GM12873 (cell line): ENCODE data around the gene ETS2.

Experiments
- TF ChIP-seq, protein P1 (sequence below): IDR thresholded peaks from 2 replicates; pipeline ENCODE4 v1.5.1; 2012; ENCODE audit warnings: low read depth, mild to moderate bottlenecking, moderate library complexity, low read length, control low read depth; ENCODE audit not compliant: insufficient read depth; ENCODE audit errors: missing control alignments

Gene ETS2

DNA sequence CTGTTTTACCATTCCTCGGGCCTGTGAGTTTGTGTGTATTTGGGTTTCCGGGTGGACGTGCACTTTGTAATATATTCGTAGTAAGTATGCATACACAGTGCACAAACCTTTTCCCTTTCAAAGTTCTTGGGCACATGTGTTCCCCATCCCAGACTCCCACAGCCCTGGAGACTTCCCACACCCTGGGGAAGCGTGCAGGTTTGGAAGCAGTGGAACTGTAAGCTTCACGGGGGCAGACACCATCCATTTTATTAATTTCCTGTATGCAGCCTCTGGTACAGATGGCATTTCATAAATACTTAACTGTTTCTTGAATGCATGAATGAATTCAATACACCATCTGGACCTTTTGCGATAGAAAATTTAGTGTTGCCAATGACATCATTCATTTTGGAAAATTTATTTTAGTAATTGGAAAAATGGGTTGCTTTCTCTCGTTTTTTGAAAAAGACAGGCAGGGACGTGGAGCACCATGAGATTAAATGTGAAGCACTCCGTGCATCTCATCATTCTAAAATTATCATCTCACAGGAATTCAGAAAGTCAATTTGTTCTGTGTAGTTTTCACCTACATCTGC, 10.8 kb downstream of the ETS2 start:
- TF ChIP-seq, protein P1, sequence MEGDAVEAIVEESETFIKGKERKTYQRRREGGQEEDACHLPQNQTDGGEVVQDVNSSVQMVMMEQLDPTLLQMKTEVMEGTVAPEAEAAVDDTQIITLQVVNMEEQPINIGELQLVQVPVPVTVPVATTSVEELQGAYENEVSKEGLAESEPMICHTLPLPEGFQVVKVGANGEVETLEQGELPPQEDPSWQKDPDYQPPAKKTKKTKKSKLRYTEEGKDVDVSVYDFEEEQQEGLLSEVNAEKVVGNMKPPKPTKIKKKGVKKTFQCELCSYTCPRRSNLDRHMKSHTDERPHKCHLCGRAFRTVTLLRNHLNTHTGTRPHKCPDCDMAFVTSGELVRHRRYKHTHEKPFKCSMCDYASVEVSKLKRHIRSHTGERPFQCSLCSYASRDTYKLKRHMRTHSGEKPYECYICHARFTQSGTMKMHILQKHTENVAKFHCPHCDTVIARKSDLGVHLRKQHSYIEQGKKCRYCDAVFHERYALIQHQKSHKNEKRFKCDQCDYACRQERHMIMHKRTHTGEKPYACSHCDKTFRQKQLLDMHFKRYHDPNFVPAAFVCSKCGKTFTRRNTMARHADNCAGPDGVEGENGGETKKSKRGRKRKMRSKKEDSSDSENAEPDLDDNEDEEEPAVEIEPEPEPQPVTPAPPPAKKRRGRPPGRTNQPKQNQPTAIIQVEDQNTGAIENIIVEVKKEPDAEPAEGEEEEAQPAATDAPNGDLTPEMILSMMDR, result no peak

DNA sequence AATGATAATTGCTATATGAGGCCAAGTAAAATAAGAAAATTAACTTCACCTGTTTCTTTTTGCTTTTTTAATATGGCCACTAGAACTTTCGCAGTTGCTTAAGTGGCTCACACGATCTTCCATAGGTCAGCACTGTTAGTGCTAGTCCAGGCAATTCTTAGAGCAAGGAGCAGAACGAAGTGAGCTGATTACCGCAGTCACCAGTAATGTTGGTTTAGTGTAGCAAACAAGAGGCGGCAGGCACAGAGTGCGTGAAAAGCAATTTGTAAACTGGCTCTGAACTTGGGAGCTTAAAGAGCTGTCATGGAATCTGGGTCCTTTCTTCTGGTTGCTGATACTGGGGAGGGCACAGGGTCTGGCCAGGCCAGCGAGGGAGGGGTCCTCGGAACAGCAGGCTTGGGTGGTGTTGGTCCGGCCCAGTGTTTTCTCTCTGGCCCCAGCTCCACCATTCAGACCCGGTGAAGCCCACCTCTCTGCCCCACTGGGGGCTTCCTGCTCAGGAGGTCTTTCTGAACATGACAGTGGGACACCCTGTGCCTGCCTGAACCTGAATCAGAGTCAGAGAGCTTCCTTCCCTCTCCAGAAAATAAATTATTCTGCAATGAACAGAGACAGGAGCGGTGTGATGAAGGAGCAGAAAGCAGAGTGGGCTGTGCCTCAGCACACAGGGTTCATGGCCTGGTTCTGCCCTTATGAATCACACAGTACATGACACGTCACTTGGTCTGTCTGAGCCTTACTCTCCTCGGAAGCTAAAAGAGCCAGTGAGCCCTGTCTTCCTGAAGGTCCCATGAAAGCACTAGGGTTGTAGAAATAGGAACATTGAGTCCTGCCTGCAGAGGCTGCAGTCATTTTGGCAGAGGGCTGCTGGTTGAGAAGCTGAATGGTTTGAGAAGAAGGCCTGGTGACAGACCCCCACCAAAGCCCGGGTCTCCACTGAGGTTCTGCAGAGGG, 11.9 kb downstream of the ETS2 start:
- TF ChIP-seq, protein P1, result no peak

DNA sequence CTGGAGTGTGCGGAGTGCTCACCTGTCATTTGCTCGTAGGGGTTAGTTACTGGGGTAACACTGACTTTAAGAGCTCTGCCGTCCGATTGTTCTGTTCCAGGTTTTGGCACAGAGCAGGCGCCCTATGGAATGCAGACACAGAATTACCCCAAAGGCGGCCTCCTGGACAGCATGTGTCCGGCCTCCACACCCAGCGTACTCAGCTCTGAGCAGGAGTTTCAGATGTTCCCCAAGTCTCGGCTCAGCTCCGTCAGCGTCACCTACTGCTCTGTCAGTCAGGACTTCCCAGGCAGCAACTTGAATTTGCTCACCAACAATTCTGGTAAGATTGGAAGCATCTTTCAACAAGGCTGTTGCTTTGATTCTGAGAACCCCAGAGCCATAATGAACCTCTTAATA, 12.6 kb downstream of the ETS2 start:
- TF ChIP-seq, protein P1, result no peak

DNA sequence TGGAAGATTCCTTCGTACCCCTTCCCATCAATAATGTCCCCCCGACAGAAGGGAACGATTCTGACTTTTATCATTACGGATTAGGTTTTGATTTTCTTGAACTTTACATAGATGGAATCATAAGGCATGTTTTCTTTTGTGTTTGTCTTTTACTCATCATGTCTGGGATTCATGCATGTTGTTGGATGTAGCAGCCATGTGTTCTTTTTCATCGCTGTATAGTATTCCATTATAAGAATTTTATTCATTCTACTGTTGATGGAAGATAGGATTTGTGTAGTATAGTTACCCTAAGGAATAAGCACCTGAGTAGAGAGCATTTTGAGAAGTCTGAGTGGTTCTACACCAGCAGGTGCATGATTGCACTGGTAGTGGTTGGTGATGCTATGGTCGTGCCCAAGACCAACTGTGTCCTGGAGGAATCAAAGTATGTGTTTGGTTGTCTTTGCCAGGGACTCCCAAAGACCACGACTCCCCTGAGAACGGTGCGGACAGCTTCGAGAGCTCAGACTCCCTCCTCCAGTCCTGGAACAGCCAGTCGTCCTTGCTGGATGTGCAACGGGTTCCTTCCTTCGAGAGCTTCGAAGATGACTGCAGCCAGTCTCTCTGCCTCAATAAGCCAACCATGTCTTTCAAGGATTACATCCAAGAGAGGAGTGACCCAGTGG, 13.5 kb downstream of the ETS2 start:
- TF ChIP-seq, protein P1, result no peak

DNA sequence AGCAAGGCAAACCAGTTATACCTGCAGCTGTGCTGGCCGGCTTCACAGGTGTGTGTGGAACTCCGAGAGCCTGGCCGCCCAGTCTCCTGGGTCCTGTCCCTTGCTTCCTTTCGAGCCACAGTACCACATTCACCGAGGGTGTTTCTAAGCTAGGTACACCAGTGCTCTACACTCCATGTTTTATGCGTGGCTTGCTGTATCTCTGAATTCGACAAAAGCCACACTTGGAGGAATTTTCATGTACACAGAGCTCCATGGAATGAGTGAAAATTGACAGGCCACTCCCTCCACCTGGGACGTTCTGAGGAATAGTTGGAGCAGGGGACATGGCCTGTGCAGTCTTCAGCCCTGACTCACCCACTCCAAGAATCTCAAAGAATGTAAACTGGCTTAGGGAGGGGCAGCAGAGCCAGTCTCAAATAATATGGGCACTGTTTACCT, 14.0 kb downstream of the ETS2 start:
- TF ChIP-seq, protein P1, result no peak

DNA sequence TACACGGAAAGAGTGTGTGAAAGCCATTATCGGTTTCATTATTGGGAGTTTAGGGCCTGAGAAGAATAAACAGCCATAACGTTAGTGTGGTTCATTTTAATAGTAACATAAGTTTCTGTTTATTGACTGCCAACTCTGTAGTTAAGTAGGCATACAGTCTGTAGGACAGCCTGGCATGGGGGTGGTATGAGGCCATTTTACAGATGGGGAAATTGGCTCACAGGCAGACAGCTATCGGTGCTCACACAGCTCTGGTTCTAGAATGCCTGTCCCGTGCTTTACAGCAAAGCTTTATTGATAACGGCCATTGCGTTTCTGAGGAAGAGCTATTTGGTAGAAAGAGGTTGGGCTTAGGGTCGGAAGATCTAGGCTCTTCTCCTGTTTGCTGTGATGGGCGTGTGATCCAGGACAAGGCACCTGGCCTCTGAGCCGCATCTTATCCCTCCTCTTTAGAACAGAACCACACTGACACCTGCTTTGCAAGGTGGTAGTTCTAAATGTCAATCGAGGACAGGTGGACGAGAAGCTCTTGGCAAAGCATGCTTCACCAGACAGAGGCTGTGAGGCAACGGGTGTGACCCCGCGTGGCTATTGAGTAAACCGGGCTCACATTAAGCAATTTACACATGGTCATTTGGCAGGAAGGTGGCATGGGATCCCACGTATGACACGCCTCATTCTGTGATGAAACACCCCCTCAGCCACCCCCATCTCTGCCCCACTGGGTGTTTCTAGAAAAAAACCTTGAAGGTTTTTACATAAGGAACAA, 14.9 kb downstream of the ETS2 start:
- TF ChIP-seq, protein P1, result no peak

DNA sequence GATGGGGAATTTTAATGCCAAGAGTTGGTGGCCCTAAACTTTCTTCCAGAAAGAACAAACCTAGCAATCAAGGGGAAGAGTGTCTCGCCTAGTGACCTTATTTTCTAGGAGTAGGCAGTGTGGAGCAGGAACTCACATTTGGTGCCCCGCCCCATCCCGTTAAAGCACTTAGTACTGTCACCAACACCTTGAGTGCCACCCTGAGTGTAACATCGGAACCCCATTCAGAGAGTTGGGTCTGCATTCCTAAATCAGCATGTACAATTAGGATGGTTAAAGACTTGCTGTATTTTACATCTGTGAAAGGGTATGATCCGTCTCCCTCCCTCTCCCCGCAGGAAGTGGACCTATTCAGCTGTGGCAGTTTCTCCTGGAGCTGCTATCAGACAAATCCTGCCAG, 15.5 kb downstream of the ETS2 start:
- TF ChIP-seq, protein P1, result no peak
